ENCODE results near the gene PAF1.

- no peak for TF ChIP-seq CTCF (conservative IDR thresholded peaks at IDR 0.05; ENCODE audit: low read length)
- TF ChIP-seq EZH2phosphoT487 (IDR thresholded peaks at IDR 0.05; ENCODE audit: borderline replicate concordance, low read depth, low read length), result no peak
These were observed 41.7 kb upstream of the PAF1 start for GRCh38 chr19:39432677-39433025.

Measured in OCI-LY7 (cell line).